GM12878 (cell line): ENCODE data around the gene SRSF5. TPM values are rescaled to one million over a fixed set of nuclear protein-coding genes. Genes with fewer than 3 reads are reported as not detected.

ENCODE experiments used
- ATAC-seq: fragments of 200-7000 bp; cut with Tn5 transposase; 3 replicates; pipeline ENCODE4 v1.9.1; 2020; ENCODE audit warnings: mild to moderate bottlenecking, moderate library complexity
- BruUV-seq: library from RNA; stranded (reverse); fragments of 400-500 nt; replicated peaks from 2 replicates; lab custom pipeline; 2021; lab: Mats Ljungman, UMichigan
- CTCF ChIA-PET: fragments of 300-600 bp; sonication (Branson Sonifier 250); formaldehyde crosslinking; extraction: SDS; loops from one replicate; lab custom pipeline; 2021; ENCODE audit warnings: inconsistent platforms; lab: Yijun Ruan, JAX
- POLR2A ChIA-PET: fragments of 350-600 bp; formaldehyde crosslinking; extraction: SDS; loops from one replicate; lab custom pipeline; 2021; ENCODE audit warnings: inconsistent platforms; lab: Charles Lee
- RAD21 ChIA-PET: fragments of 300-600 bp; sonication (Branson Sonifier 250); formaldehyde crosslinking; loops from one replicate; lab custom pipeline; 2023; ENCODE audit warnings: antibody characterized with exemption; ENCODE audit not compliant: unreplicated experiment; lab: Charles Lee
- SMC1A ChIA-PET: fragments of 300-600 bp; sonication (Branson Sonifier 250); formaldehyde crosslinking; loops from one replicate; lab custom pipeline; 2023; ENCODE audit not compliant: unreplicated experiment, uncharacterized antibody; lab: Charles Lee
- DNase-seq: peaks from one replicate; pipeline ENCODE4 v3.0.0-alpha.2; 2011; ENCODE audit warnings: low read depth, low spot score
- FAIRE-seq: peaks from 3 replicates; lab custom pipeline; 2011; peaks lifted over from hg19 to GRCh38; lab: Jason Lieb, UNC
- H2AFZ ChIP-seq: 2 replicates; pipeline ENCODE4 v1.6.0; 2011; ENCODE audit warnings: low read depth, low read length, control low read depth; ENCODE audit not compliant: control insufficient read depth
- H3K27ac ChIP-seq: 2 replicates; pipeline ENCODE4 v1.5.1; 2011; ENCODE audit warnings: control low read depth; ENCODE audit not compliant: control insufficient read depth, insufficient read depth
- H3K27me3 ChIP-seq, 2 experiments: replicated peaks in 1 of 2; 2 replicates each; pipeline versions ENCODE4 v1.6.0 to v1.6.1; 2011; ENCODE audit warnings: low read length in 1 of 2; ENCODE audit not compliant: control insufficient read depth in 2 of 2, insufficient read depth in 2 of 2
- H3K36me3 ChIP-seq, 2 experiments: 2 replicates each; pipeline ENCODE4 v1.5.1; 2011; ENCODE audit warnings: low read length in 1 of 2; ENCODE audit not compliant: control insufficient read depth in 2 of 2, insufficient read depth in 2 of 2
- H3K4me1 ChIP-seq: 2 replicates; pipeline ENCODE4 v1.6.1; 2011; ENCODE audit warnings: mild to moderate bottlenecking, low read length, moderate library complexity, mixed read lengths; ENCODE audit not compliant: control insufficient read depth, insufficient read depth
- H3K4me2 ChIP-seq: 2 replicates; pipeline ENCODE4 v1.6.0; 2011; ENCODE audit warnings: control low read depth; ENCODE audit not compliant: control insufficient read depth, insufficient read depth
- H3K4me3 ChIP-seq: fragments of 200-600 bp; sonication (generic); 2 replicates; pipeline ENCODE4 v1.5.1; 2016
- H3K79me2 ChIP-seq: 2 replicates; pipeline ENCODE4 v1.6.0; 2011; ENCODE audit warnings: low read length; ENCODE audit not compliant: control insufficient read depth, insufficient read depth
- H3K9ac ChIP-seq: 2 replicates; pipeline ENCODE4 v1.8.0; 2011; ENCODE audit warnings: low read length, control low read depth, mixed read lengths; ENCODE audit not compliant: control insufficient read depth, insufficient read depth
- H3K9me3 ChIP-seq: replicated peaks from 3 replicates; pipeline ENCODE4 v1.5.1; 2011; ENCODE audit warnings: mild to moderate bottlenecking, low read length; ENCODE audit not compliant: control insufficient read depth, insufficient read depth
- H4K20me1 ChIP-seq: 2 replicates; pipeline ENCODE4 v1.6.0; 2011; ENCODE audit not compliant: control insufficient read depth, insufficient read depth
- FOS ChIP-seq: IDR thresholded peaks from 3 replicates; pipeline ENCODE4 v1.6.1; 2011; ENCODE audit warnings: borderline replicate concordance; ENCODE audit not compliant: insufficient read length; ENCODE audit errors: extremely low read depth
- IKZF2 ChIP-seq, 2 experiments: fragments of 450-650 bp; IDR thresholded peaks; 2 replicates each; pipeline ENCODE4 v1.6.1; 2017; ENCODE audit warnings: mild to moderate bottlenecking in 2 of 2, moderate library complexity in 2 of 2
- NFIC ChIP-seq: IDR thresholded peaks from 2 replicates; pipeline ENCODE4 v1.6.1; 2012; ENCODE audit warnings: low read depth, mild to moderate bottlenecking, inconsistent platforms, low read length, moderate library complexity
- POLR2A ChIP-seq: IDR thresholded peaks from 2 replicates; pipeline ENCODE4 v1.6.1; 2011; ENCODE audit warnings: low read depth, mild to moderate bottlenecking, low read length
- POLR2AphosphoS2 ChIP-seq: IDR thresholded peaks from 2 replicates; pipeline ENCODE4 v1.6.1; 2011; ENCODE audit warnings: low read depth, mild to moderate bottlenecking, low read length, improper control_type of control experiment, moderate library complexity
- POLR2AphosphoS5 ChIP-seq: IDR thresholded peaks from 2 replicates; pipeline ENCODE4 v1.6.1; 2011; ENCODE audit warnings: mild to moderate bottlenecking, low read length, inconsistent platforms
- SPI1 ChIP-seq: IDR thresholded peaks from 2 replicates; pipeline ENCODE4 v1.6.1; 2011; ENCODE audit warnings: low read depth, mild to moderate bottlenecking, low read length, moderate library complexity, borderline replicate concordance; ENCODE audit not compliant: insufficient read depth
- WGBS: methylation state at CpG from one replicate; pipeline ENCODE4 v1.1.6; 2016; ENCODE audit warnings: low lambda C conversion rate; ENCODE audit not compliant: insufficient replicate concordance, insufficient coverage; ENCODE audit errors: missing lambda C conversion rate; 5-methylcytosine and 5-hydroxymethylcytosine counted together
- in situ Hi-C: fragments of 300-500 bp; cut with MboI; formaldehyde crosslinking; loops from 9 replicates; pipeline ENCODE4 v1.14.3; 2018; ENCODE audit warnings: mixed read lengths
- intact Hi-C: fragments of 100-400 bp; cut with micrococcal nuclease; formaldehyde crosslinking; loops from one replicate; pipeline ENCODE4 v1.14.2; 2022; ENCODE audit not compliant: unreplicated experiment
- polyA plus RNA-seq, 11 experiments: library from polyadenylated mRNA; depleted of rRNA in 4 of 11; unstranded in 6 of 11; stranded (reverse) in 5 of 11; fragments of >200 nt; fragmentation: Nextera tagmentation in 4 of 11; fragmentation: Illumina TruSeq in 1 of 11; extraction: Ambion mirVana in 4 of 11; extraction: Trizol in 1 of 11; gene quantifications; 1 replicate in 1 of 11; 2 replicates in 10 of 11; pipeline versions ENCODE4 v1.2.1 to v1.2.3, GENCODE V29; 2011 to 2016; ENCODE audit warnings: inconsistent platforms in 2 of 11, missing spikeins in 2 of 11, low read depth in 1 of 11
- total RNA-seq, 4 experiments: library from RNA; depleted of rRNA in 3 of 4; stranded (reverse); fragments of >200 nt in 3 of 4; fragmentation: Illumina TruSeq in 1 of 4; extraction: Trizol in 1 of 4; gene quantifications; 2 replicates each; pipeline versions ENCODE4 v1.2.1 to v1.2.3, GENCODE V29; 2013 to 2021

SRSF5 gene
- total and polyA plus RNA-seq, 10 of the 15 experiments (the other 5 are each of a cell fraction or from before 2014, with no cell fraction given): 136 to 453 (median 275) TPM

GRCh38 chr14:69772082-69773017 is 5.4 kb downstream of the SRSF5 start (continued):
- peak; percentile 32; the same call in 1 of the 2 replicates for TF ChIP-seq POLR2A
- no peak for TF ChIP-seq NFIC
- peak; percentile 88 for TF ChIP-seq POLR2AphosphoS5

GRCh38 chr14:69773571-69774276 is 6.8 kb downstream of the SRSF5 start:
- intact Hi-C loops (no loop called here), in situ Hi-C loops (no loop called here)
- Histone ChIP-seq H3K9me3 (no peaks in the 10 kb centered on the region), H3K4me3 (no peak overlapping the region), H4K20me1 (peaks cover 3% of the 10 kb centered on the region; the same call in 1 of the 2 replicates), H3K36me3 (peaks cover 28 to 37% of the 10 kb centered on the region in 2 experiments), H3K4me2 (no peak overlapping the region), H2AFZ (no peak overlapping the region), H3K9ac (no peak overlapping the region), H3K79me2 (peaks cover 19% of the 10 kb centered on the region), H3K27me3 (no peaks in the 10 kb centered on the region), H3K4me1 (peaks cover 3% of the 10 kb centered on the region; the same call in 1 of the 2 replicates), H3K27ac (no peak overlapping the region)
- BruUV-seq: no TSS peak
- ChIA-PET CTCF (no interaction called here), POLR2A (interaction anchor here (0.7 to 1.0 kb wide), 2 partner anchors 19 to 332 kb away, joined by 3 to 4 read pairs; no protein-coding TSS in a partner anchor), SMC1A (interaction anchor here (1.7 kb wide), 1 partner anchor 22 kb away, joined by 3 read pairs; no protein-coding TSS in a partner anchor), RAD21 (no interaction called here)
- TF ChIP-seq POLR2AphosphoS5: 0 out of 2 replicates have a peak, but pooled peaks have one; percentile 47
- TF ChIP-seq FOS: no peak
- no peak for TF ChIP-seq SPI1
- TF ChIP-seq IKZF2 (IDR thresholded peaks at IDR 0.05): 0 out of 4 replicates have a peak, but pooled peaks of 1 of the 2 experiments have one; percentile 1
- peak; percentile 3 for TF ChIP-seq POLR2AphosphoS2
- peak; percentile 21 for ATAC-seq
- DNase-seq: no peak
- 92% methylated on average over 6 of the region's 7 CpGs for WGBS
- FAIRE-seq: no peak
